ENCODE results near the gene GBX1. TPM values are rescaled to one million over a fixed set of nuclear protein-coding genes. Genes with fewer than 3 reads are reported as not detected.

GBX1 gene
- polyA plus RNA-seq, 4 donors, result 0.13 to 0.24 (median 0.22) TPM; not detected in 1

DNA sequence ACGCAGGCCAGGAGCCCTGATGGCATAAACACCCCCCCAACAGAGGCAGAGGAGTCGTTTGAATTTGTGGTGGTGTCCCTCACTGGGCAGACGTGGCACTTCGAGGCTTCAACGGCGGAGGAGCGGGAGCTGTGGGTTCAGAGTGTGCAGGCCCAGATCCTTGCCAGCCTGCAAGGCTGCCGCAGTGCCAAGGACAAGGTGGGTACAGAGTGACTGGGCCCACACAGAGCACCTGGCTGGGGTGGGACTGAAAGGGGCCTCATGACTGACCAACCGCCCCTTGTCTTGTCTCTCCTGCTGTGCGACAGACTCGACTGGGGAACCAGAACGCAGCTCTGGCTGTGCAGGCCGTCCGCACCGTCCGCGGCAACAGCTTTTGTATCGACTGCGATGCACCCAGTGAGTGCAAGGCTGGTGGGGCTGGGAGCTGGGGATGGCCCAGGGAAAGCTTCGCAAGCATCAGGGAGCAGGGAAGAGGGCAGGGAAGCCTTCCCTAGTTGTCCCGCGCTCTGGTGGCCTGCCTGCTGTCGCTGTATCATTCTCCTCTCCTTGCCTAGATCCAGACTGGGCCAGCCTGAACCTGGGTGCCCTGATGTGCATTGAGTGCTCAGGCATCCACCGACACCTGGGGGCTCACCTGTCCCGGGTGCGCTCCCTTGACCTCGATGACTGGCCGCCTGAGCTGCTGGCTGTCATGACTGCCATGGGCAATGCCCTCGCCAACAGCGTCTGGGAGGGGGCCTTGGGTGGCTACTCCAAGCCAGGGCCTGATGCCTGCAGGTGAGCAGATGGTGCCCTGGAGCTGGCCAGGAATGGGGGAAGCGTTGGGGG, 25.4 kb downstream of the GBX1 start:
- DNase-seq (ENCODE audit: low read depth in 4 of 4, low spot score in 3 of 4), result no peak

DNA sequence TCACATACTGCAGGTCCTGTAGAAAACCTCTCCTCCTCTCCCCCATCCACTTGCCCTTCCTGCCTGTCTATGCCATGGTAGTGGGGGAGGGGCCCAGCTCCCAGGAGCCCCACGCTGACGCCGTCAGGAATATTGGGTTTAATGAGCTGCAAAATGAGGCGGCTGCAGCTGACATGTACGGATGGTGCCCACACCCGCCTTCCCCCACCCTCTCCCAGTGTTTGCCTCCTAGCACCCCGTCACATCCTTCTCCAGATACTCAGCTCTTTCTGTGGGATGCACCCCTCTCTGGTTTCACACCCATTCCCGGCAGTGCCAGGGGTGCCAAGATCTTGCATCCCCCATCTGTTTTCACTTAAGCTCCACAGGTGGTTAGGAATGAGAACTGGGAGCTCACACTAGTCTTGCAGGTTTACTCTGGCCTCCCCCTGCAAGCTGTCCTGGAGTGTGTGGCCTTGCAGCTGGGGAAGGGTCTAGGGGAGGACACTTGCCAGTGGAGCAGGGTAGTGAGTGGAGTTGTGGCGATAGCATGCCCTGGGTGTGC, 26.1 kb downstream of the GBX1 start:
- no peak for DNase-seq (ENCODE audit: low read depth in 4 of 4, low spot score in 3 of 4)

DNA sequence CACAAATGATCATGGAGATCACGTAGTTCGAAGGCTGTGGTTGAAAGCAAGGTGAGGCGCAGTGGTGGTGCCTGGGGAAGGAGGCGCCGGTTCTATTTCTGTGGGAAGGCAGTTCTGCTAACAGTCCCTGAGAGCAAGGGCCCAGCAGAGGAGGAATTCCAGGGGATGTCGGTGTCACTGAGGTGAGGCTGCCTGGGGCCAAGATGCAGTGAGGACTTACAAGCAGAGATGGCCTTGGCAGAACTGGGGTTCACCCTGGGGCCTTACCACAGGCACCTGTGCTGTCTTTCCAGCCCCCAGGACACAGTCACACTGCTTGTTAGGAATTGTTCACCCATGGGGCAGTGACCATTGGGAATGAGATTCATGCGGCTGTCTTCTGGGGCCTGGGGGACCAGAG, 26.7 kb downstream of the GBX1 start:
- DNase-seq (ENCODE audit: low read depth in 4 of 4, low spot score in 3 of 4), result no peak

DNA sequence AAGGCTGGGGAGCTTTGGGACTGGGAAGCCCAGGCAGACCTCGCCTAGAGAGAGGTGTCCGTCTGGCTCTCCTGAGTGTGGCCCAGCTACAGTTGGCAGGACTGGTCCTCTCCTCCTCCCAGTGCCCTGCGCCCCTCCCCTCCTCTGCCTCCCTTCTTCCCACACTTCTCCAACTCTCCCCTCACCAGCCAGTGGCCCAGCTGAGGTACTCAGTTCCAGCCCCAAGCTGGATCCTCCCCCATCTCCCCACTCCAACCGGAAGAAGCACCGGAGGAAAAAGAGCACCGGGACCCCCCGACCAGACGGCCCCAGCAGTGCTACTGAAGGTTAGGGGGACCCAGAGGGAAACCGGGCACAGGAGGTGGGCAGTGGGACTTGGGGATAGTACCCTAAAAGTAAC, 27.7 kb downstream of the GBX1 start:
- DNase-seq (ENCODE audit: low read depth in 4 of 4, low spot score in 3 of 4), result no peak

DNA sequence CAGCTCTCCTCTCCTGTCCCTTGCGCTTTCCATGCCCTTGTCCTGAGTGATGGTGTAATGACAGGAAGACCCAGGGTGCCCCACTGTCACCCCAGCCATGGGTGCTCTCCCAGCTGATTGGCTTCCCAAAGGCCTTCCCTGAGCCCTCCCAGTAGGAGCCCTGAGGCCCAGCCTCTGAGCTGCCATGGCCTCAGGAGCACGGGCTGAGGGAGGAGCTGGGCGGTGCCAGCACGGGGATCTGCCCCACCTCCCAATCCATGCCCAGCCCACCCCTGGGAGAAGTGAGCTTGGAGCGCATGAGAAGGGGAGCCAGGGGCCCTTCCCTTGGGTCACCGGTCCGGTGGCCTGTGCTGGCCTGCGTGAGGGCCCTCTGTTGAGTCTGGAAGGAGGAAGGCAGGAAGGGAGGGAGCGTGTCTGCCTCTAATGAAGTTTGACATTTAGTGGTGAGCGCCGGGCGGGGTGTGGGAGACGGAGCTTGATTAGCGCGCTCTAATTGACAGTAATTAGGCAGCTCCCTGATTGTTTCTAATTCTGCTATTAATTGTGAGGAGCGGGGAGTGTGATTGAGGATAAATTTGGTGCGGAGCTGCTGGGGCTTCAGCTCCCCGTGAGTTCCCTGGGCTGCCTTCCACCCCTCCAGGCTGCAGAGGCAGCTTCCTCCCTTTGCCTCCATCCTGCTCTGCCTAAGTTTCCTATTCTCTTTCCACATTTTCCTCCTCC, 28.3 kb downstream of the GBX1 start:
- no peak for DNase-seq (ENCODE audit: low read depth in 4 of 4, low spot score in 3 of 4)

DNA sequence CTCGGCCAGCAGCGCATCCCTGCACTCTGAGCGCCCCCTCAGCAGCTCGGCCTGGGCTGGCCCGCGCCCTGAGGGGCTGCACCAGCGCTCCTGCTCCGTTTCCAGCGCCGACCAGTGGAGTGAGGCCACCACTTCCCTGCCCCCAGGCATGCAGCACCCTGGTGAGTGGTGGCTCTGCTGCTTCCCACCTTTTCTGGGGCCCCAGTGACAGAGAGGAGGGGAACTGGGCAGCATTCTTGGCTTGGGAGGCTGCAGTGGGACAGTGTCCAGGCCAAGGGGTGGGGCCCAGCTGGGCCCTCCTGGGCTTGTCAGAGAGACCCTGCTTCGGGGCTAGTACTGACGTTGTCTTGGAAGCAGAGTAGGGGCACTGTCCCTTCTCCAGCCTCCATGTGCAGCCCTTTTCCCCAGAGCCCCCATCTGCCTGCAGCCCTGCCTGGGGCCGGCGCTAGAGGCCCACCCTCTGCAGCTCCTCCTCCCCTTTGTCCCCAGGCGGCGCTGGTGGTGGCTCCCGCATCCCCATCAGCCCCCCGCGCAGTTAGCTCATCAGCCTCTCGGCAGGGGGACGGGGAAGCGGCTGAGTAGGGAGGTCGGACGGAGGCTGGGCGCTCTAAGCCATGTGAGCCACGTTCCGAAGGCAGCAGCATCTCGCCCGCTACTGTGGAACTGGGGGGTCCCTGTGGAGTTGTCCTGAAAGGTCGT, 29.2 kb downstream of the GBX1 start:
- no peak for DNase-seq (ENCODE audit: low read depth in 4 of 4, low spot score in 3 of 4)

DNA sequence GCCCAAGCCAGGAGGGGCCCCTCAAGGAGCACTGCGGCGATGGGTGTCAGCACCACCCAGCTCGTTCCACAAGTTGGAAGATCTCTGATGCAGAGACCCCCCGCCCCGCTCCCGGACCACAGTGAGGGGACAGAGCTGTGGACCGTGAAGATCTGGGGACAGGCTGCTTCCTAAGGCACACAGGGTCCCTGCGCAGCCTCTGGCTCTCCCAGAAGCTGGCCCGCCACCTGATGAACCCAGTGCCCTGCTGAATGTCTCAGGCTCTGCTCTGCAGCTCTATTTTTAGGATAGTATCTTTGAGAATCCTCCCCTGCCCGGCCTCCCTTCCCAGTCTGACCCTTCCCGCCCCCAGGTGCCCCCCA, 29.7 kb downstream of the GBX1 start:
- DNase-seq (ENCODE audit: low read depth in 4 of 4, low spot score in 3 of 4), result no peak

DNA sequence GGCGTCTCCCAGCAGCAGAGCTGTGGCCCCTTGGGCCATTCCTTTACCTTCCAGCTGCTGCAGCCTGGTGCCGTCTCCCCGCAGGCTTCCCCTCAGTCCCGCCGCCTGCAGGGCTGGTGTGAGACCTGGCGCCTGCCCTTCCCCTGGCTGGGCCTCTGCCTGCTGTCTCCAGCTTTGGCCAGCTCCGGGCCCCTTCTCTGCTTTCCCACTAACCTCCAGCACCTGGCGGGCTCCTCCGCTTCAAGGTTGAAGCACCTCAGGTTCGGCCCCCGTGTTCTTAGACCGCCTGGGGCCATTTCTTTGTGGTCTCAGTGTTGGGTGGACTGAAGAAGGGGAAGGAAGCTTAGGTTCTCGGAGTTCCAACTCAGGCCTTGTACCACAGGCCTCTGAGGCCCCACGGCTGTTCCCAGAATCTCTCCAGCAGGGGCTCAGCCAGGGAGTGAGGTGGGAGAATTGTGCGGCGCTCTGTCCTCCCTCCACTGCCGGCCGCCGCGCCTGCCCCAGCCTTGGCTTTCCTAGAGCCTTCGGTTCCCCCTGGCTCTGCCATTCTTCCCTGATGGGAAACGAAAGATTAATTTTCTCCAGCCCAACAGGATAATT, 30.3 kb downstream of the GBX1 start:
- no peak for DNase-seq (ENCODE audit: low read depth in 4 of 4, low spot score in 3 of 4)

DNA sequence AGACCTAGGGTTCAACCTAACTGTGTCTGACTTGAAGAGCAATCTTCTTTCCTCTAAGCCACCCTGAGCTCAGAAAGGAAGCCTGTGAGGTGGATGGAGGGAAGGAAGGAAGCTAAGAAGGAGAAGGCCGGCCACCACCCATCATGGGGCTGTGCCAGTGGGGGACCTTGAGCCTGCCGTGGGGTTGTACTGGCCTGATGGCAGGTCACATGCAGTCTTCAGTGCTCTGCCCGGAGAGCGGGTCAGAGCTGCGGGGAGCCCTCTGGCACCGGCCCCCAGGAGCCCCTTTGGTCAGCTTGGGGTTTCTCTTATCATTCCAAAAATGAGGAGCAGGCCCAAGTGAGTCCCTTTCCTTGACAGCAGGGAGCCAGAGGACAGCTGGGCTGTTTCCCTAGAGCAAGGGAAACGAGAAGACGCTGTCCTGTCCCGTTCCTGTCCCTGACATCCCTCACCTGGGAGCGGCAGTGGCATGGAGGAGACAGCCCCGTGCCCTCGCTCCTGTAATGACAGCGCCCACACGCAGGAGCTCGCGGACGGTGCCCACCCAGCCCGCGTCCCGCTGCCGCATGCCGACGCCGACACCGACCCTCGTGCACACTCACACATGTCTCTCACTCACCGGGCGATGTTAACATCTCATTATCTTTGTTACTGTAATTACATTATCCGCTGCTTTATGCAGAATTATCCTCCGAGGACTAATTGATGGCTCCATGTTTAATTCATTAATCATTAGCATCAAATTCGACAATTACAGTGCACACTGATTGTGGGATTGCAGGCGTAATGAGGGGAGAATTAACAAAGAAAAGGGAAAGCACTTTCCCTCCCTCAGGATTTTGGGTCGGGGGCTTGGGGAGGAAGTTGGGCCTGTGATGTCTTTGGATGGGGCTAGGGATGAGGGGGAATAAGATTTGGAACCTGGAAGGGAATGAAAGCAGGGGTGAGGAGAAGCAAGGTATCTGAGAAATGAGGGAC, 31.3 kb downstream of the GBX1 start:
- no peak for DNase-seq (ENCODE audit: low read depth in 4 of 4, low spot score in 3 of 4)

DNA sequence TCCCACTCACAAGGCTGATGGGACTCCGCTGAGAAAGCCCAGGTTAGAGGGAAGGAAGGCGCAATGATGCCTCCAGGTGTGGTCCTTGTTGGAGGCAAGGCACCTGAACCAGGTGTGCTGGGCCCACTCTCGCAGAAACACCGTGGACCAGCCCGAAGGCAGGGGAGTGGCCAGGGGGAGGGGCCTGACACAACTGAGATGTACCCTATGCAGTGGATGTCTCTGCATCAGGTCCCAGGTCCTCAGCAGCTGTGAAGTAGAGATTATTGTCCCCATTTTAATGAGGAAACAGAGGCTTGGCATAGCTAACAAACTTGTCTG, 32.0 kb downstream of the GBX1 start:
- no peak for DNase-seq (ENCODE audit: low read depth in 4 of 4, low spot score in 3 of 4)

DNA sequence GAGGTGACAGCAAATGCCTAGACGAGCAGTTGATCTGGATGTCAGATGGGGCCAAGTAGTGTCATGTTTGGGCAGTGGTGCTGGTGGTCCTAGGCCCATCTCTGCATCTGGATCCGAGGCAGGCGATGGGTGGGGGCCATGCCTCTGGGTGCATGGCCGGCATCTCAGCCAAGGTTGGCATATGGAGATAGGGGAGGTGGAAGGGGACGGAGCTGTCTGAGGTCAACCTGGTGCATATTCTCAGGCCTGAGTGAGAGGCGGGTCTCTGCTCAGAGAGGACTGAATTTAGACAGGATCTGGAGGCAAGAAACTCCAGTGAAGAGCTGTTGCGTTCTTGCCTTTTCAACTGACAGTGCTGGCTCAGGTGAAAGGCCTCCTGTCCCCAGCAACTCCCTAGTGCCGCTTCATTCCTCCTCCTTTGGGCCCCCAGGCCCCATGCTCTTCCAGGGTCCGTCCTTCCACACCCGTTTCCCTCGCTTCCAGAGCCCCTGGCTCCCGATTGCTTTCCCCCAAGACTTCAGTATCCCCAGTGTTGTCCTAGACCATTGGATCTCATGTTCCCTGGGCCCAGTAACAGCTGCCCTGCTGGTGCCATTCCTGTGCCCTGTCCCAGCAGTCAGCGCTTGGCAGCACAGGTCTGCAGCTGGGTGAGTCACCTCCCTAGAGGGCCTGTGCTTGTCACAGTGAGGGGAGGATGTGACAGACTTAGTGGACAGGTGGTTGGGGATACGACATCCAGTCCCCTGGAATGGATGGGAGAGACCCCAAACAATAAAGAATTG, 32.6 kb downstream of the GBX1 start:
- no peak for DNase-seq (ENCODE audit: low read depth in 4 of 4, low spot score in 3 of 4)

DNA sequence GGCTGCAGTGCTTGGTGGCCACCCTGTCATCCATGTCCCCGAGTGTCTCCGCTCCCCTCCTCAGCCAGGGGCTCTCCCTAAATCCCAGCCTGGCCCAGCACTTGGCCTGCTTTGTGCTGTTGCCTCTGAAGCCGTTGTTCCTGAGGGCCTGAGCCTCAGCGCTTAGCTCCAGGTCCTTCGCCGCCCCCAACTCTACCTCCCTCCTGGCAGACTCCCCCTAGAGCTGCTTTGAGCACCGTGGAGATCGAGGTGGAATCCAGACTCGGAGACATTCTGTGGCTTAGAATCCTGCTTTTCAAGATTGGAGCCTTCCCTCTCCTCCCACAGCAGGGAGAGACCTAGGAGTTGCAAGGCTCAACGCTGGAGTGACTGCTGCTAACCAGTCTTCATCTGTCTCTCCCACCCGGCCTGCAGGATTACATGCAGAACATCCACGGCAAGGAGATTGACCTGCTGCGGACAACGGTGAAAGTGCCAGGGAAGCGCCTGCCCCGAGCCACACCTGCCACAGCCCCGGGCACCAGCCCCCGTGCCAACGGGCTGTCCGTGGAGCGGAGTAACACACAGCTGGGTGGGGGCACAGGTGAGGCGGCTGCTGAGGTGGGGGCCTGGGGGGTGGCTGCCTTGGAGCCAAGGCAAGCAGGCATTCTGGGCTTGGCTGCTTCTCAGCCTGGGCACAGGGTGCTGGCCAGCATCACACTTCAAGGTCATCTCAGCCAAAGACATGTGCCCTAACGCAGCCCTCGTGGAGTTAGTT, 33.3 kb downstream of the GBX1 start:
- DNase-seq (ENCODE audit: low read depth in 4 of 4, low spot score in 3 of 4), result no peak

DNA sequence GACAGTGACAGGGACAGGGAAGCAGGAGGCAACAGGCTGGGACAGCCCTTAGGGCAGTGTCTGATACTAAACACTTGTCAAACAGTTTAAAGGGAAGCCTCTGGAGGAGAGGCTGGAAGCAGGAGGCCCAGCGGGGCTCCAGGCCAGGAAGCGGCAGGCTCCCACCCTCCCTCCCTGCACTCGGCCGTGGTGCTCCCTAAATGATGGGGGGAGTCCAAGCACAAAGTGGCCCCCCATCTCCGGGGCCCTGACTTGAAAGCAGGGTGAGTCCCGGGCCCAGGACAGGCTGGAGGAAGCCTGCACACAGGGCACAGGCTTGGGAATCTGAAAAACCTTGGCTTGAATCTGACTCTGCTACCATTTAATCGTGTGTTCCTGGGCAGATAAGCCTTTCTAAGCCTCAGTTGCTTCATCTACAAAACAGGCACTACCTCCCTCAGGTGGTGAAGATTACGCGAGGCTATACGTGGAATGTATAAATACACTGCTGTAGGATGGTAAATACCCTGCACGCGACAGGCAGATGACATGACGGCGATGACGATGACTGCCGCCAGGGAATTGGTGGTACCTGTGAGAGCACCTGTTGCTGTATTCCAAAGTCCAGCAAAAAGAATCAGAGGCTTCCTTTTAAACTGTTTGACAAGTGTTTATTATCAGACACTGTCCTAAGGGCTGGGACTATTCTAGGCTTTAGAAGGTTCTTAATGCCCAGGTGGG, 34.1 kb downstream of the GBX1 start:
- no peak for DNase-seq (ENCODE audit: low read depth in 4 of 4, low spot score in 3 of 4)

DNA sequence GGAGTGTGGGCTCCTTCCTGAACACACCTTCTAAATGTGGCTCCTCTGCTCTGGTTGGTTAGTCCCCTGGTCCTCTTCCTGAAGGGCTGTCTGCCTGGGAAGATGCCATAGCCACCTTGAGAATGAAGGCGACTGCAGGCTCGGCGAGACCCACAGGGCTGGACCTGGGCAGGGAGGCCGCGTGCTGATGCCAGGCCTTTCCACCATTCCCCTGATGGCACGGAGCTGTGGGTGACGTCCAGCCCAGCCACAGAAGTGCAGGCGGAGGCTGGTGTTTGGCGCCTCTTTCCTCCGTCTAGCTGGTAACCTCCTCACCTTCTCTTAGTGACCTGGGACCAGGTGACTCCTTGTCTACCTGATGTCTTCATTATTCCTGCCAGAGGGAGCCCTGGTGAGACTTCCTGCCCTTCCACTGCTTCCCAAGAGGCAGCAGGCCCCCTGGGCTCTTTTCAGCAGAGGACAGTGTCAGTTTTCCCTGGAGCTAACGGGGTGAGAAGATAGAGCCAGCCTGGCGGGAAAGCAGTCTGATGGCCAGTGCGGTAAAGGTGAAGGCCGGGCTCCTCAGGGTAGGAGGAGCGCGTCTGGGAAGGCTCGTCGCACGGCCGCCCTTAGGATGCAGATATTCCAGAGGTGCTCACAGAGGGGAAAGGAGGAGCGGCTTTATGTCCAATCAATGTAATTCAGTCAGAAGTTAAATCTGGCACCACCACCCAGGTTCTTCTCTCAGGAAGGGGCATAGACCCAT, 34.9 kb downstream of the GBX1 start:
- DNase-seq (ENCODE audit: low read depth in 4 of 4, low spot score in 3 of 4), result no peak

DNA sequence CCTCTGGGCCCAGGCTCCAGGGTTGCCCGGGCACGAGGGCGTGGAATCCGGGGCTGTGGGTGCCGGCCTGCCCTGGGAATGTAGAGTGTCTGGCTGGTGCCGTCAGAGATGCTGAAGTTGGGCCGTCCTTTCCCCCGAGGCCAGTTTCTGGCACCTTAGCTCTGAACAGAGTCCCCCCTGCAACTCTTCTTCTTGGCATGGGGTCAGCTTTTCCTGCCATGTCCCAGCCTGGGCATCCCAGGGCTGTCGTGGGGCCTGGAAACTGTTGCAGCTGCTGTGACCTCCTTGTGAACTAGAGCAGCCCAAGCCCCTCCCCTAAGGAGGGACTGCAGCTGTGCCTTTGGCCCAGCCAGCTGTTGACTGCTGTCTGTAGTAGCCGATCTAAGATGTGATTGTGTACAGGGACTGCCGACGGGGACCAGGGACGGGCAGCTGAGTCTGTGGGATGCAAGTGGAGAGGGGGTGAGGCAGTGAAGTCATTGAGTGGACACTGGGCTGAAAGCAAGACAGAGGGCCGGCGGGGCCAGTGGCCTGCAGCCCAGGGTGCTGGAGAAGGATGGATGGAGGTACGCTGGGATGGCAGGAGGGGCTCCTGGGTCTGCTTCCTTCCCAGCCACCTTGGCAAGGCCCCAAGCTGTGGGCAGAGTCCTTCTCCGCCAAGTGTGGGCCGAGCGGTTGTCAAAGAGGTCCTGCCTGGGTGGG, 35.8 kb downstream of the GBX1 start:
- no peak for DNase-seq (ENCODE audit: low read depth in 4 of 4, low spot score in 3 of 4)

DNA sequence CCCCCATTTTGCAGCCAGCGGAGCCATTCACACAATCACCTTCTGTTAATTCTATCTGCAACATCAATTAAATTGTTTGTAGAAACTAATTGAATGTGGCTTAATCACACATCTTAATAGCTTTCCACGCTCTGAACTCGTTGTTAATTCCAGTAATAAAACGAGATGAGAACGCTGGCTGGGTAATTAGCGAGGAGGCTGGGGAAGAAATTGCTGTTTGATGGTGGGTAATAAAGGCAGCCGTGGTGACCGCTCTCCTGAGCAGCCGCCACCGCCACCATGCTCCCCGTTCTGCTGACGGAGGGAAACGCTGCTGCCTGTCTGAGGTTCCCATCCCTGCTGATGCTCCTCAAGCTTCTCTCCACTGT, 36.3 kb downstream of the GBX1 start:
- DNase-seq (ENCODE audit: low read depth in 4 of 4, low spot score in 3 of 4), result no peak

DNA sequence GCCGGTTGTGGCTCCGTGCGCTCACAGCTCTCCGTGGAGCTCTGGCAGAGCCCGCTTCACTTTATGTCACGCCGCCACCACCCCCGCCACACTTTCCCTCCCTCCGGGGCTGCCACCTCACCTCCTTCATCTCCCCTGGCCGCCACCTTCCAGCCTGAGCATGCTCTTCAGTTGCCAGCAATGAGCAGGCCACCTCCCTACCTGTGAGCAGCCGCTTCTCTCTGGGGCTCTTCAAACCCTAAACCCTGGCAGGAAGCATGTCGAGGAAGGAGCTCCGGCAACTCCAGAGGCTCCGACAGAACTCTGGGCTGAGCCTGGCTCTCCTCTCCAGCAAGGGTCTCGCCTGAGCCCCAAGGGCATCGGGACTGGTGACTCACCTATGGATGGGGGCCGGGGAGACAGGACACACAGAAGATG, 36.7 kb downstream of the GBX1 start:
- DNase-seq (ENCODE audit: low read depth in 4 of 4, low spot score in 3 of 4), result no peak

Data from right renal pelvis (tissue), 4 donors.